GM19023 (cell line): ENCODE measurements around the gene PLA2G12B.

Experiments used
- ATAC-seq: cut with Tn5 transposase; IDR thresholded peaks from one replicate; pipeline ENCODE4 v1.9.1; 2021; ENCODE audit warnings: mild to moderate bottlenecking, moderate library complexity; ENCODE audit not compliant: unreplicated experiment

PLA2G12B gene

GRCh38 chr10:72895236-72895850 is 59.3 kb downstream of the PLA2G12B start:
- no peak for ATAC-seq

- ATAC-seq: no peak
These were observed 61.3 kb downstream of the PLA2G12B start, which contains the start of gene OIT3 for GRCh38 chr10:72893136-72893798. Gene OIT3, plus strand, starts transcription at chr10:72893739. Its CDS starts 60 bp downstream, at chr10:72893799.

- no peak for ATAC-seq
These were observed 64.5 kb downstream of the PLA2G12B start for GRCh38 chr10:72890086-72890485.

DNA sequence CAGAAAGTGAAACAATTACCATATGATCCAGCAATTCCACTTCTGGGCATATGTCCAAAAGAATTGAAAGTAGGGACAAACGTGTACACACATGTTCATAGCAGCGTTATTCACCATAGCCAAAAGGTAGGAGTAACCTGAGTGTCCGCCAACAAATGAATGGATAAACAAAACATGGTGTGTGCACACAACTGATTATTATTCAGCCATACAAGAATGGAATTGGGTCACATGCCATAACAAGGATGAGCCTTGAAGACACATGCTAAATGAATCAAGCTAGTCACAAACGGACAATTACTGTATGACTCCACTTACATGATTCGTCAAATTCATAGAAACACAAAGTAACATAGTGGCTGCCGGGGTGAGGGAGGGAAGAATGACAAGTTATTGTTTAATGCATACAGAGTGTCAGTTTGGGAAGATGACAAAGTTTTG is 65.2 kb downstream of the PLA2G12B start:
- no peak for ATAC-seq

- no peak for ATAC-seq
These were observed 66.4 kb downstream of the PLA2G12B start for GRCh38 chr10:72888151-72888638.

DNA sequence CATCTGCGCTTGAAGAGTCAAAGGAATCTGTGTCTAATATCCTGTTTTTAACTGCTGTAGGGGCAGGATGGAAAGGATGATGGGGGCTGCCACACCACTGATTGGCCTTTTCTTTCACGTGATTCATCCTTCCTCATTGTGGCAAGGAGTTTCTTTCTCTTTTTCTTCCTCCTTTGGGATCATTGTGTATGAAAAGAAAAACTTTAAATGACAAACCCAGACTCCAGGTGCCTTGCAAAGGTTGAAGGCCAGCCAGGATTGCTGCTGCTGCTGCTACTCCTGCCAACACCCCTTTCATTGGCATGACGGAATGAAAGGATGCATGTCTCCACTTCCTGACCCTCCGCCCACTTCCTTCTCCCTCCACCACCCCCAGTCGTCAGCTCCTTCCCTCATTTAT is 67.6 kb downstream of the PLA2G12B start:
- no peak for ATAC-seq

DNA sequence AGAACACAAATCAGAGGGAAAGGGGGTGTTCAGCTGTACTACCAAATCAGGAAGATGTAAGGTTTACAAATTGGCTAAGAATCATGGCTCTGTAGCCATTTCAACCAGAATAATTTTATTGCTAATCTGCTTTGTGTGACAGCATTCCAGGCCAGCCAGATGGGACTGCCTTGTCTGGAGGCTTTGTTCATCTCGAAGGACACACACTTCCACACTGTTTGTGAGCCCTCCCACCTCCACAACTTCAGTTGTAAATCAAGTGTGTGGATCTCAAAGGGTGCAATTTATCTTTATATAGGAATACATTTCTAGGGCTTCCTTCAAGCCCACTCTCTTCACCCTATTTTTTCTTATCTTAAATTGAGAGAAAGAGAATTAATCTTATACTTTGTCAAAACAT is 68.0 kb downstream of the PLA2G12B start:
- no peak for ATAC-seq

GRCh38 chr10:72885953-72886352 is 68.7 kb downstream of the PLA2G12B start:
- ATAC-seq: no peak
